Nephron progenitor cell (in vitro differentiated cells): ENCODE data around the gene DVL2.

Experiments
- DNase-seq: peaks from one replicate; pipeline ENCODE4 v3.0.0; 2021
- H3K27ac Mint-ChIP-seq: 2 replicates; pipeline ENCODE4 v1.8.0; 2021; ENCODE audit warnings: mild to moderate bottlenecking, moderate library complexity, mixed read lengths
- H3K27me3 Mint-ChIP-seq: 2 replicates; pipeline ENCODE4 v1.8.0; 2021; ENCODE audit warnings: mild to moderate bottlenecking, low read depth, mixed read lengths; ENCODE audit not compliant: poor library complexity
- H3K36me3 Mint-ChIP-seq: 2 replicates; pipeline ENCODE4 v1.8.0; 2021; ENCODE audit warnings: low read depth, mixed read lengths
- H3K4me1 Mint-ChIP-seq: 2 replicates; pipeline ENCODE4 v1.8.0; 2021; ENCODE audit warnings: mixed read lengths
- H3K4me3 Mint-ChIP-seq: 2 replicates; pipeline ENCODE4 v1.8.0; 2021; ENCODE audit warnings: mild to moderate bottlenecking, moderate library complexity, mixed read lengths
- H3K9me3 Mint-ChIP-seq: 2 replicates; pipeline ENCODE4 v1.8.0; 2021; ENCODE audit warnings: mild to moderate bottlenecking, moderate library complexity, mixed read lengths
- TF ChIP-seq, protein P1 (sequence below): fragments of 200-600 bp; sonication (generic); IDR thresholded peaks from 2 replicates; pipeline ENCODE4 v1.5.0; 2021; ENCODE audit warnings: antibody characterized with exemption

The DVL2 gene

DNA sequence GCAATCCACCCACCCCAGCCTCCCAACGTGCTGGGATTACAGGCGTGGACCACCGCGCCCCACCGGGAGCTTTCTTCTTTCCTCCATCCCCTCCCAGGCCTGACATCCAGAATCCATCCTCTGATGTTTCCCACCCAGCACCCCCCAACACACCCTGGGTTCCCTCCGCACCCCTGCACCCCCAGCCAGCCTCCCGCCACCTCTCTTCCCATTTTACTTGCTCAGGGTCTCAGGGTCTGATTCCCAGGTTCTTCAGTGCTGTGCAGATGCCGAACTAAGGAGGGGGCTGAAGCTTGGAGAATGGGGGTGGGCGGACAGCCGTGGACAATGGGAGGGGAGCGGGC, 55.4 kb downstream of the DVL2 start:
- DNase-seq, result no peak
- Mint-ChIP-seq H3K27me3 (no peaks in the 10 kb centered on the region), H3K27ac (no peak overlapping the region), H3K4me1 (peaks cover 19% of the 10 kb centered on the region), H3K36me3 (no peaks in the 10 kb centered on the region), H3K9me3 (no peaks in the 10 kb centered on the region), H3K4me3 (peak overlapping the region; percentile 59)
- TF ChIP-seq, protein P1, sequence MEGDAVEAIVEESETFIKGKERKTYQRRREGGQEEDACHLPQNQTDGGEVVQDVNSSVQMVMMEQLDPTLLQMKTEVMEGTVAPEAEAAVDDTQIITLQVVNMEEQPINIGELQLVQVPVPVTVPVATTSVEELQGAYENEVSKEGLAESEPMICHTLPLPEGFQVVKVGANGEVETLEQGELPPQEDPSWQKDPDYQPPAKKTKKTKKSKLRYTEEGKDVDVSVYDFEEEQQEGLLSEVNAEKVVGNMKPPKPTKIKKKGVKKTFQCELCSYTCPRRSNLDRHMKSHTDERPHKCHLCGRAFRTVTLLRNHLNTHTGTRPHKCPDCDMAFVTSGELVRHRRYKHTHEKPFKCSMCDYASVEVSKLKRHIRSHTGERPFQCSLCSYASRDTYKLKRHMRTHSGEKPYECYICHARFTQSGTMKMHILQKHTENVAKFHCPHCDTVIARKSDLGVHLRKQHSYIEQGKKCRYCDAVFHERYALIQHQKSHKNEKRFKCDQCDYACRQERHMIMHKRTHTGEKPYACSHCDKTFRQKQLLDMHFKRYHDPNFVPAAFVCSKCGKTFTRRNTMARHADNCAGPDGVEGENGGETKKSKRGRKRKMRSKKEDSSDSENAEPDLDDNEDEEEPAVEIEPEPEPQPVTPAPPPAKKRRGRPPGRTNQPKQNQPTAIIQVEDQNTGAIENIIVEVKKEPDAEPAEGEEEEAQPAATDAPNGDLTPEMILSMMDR, result no peak

DNA sequence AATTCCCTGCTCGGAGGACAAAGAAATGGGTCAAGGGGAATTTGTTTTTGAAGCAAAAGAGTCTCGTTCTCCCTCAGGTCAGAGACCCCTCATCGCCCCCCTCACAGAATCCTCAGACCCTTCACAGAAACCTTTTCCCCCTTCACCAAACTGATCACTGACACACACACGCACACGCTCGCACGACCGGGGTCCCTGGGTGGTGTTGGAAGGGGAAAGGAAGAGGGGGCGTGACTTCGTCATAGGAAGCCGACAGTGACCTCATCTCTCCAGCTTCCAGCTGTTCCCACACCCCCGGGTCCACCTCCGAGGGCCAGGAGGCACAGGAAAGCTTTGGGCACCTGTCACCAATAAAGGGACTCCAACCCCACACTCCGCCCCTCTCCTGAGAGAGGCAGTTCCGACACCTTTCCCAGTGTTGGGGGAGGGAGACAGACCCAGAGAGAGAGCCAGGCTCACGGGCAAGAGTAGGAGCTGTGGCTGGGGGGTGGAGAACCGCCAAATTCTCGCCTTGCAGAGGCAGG, 56.3 kb downstream of the DVL2 start:
- Mint-ChIP-seq H3K36me3 (peaks cover 4% of the 10 kb centered on the region), H3K4me3 (no peak overlapping the region), H3K4me1 (peaks cover 14% of the 10 kb centered on the region), H3K9me3 (no peaks in the 10 kb centered on the region), H3K27me3 (no peaks in the 10 kb centered on the region), H3K27ac (peak overlapping the region; percentile 89)
- DNase-seq, result peak; percentile 38
- TF ChIP-seq, protein P1, result no peak

DNA sequence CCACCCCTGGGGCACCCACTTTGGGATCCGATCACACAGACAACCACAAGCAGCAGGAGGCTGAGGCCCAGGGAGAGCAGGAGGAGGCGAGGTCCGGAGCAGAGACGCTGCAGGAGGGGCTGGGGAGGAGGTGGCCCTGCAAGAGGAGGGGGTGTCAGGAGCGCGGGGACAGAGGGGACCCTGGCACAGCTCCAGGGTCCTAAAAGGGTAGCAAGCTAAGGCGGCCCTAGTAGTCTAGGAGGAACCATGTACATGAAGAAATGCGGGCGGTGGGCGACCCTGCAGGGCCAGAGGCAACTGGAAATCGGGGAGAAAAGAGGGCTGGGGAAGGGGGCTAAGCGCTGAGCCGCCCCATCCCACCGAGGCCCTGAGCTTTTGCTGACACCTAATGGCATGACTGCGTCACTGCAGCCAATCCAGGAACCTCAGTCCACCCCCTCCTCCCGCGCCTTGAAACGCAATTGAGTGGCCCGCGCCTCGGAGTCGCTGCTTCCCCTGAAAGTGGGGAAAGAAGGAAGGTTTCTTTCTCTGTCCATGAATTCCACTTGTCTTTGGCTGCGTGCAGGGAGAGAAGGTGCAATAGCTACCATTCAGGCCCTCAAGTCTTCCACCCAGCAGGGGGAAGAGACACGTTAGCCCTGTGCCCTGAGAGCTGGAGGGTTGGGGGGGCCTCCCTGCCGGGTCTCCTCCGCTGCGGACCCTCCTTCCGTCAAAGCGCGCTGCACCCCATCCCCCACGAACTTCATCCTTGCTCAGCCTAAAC, 56.9 kb downstream of the DVL2 start:
- TF ChIP-seq, protein P1, result peak; percentile 87
- Mint-ChIP-seq H3K36me3 (peaks cover 10% of the 10 kb centered on the region), H3K27me3 (no peaks in the 10 kb centered on the region), H3K9me3 (peaks cover 4% of the 10 kb centered on the region), H3K27ac (peak overlapping the region; percentile 89), H3K4me1 (peaks cover 14% of the 10 kb centered on the region), H3K4me3 (no peak overlapping the region)
- peak; percentile 88 for DNase-seq

DNA sequence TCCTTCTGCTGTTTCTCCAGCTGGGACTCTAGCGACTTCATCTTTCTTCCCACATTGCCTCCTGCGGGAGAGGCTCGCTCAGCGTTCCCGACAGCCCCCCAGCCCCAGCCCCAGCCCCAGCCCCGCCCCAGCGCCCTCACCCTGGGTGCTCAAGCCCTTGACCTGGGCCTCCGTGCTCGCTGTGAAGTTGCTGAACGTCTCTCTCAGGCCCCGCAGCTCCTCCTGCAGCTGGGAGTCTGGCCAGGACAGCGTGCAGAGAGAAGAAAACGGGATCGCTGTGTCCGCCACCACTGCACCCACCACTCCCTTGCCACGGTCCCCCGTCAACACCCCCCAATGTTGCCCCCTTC, 57.5 kb downstream of the DVL2 start:
- H3K9me3 Mint-ChIP-seq, result peaks cover 6% of the 10 kb centered on the region
- peaks cover 13% of the 10 kb centered on the region for H3K36me3 Mint-ChIP-seq
- no peaks in the 10 kb centered on the region for H3K27me3 Mint-ChIP-seq
- no peak overlapping the region for H3K27ac Mint-ChIP-seq
- peak; percentile 54 for DNase-seq
- no peak overlapping the region for H3K4me3 Mint-ChIP-seq
- peaks cover 14% of the 10 kb centered on the region for H3K4me1 Mint-ChIP-seq
- TF ChIP-seq, protein P1, result no peak

DNA sequence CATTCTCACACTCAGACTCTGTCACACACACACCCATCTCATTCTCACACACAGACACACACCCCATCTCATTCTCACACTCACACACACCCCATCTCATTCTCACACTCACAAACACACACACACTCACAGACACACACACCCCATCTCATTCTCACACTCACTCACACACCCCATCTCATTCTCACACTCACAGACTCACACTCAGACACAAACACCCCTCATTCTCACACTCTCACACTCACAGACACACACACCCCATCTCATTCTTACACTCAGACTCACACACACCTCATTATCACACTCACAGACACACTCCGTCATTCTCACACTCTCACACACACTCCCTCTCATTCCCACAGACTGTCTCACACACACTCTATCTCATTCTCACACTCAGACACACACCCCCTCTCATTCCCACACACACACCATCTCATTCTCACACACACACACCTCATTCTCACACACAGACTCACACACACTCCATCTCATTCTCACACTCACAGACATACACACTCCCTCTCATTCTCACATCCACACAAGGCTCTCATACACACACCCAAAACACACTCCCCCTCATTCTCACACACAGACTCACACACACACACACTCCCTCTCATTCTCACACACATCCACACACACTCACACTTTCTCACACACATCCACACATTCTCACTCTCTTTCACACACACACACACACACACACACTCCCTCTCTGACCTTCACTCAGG, 58.0 kb downstream of the DVL2 start:
- peaks cover 6% of the 10 kb centered on the region for H3K9me3 Mint-ChIP-seq
- peaks cover 14% of the 10 kb centered on the region for H3K4me1 Mint-ChIP-seq
- peaks cover 14% of the 10 kb centered on the region for H3K36me3 Mint-ChIP-seq
- DNase-seq, result no peak
- no peaks in the 10 kb centered on the region for H3K27me3 Mint-ChIP-seq
- H3K4me3 Mint-ChIP-seq, result no peak overlapping the region
- no peak overlapping the region for H3K27ac Mint-ChIP-seq
- TF ChIP-seq, protein P1, result no peak
